H1 (cell line): ENCODE measurements around the gene CACNA1C. TPM values are rescaled to one million over a fixed set of nuclear protein-coding genes. Genes with fewer than 3 reads are reported as not detected.

Source experiments
- CBX8 ChIP-seq: fragments of 300-800, 300-1000 bp; sonication (generic); IDR thresholded peaks from 2 replicates; pipeline ENCODE4 v1.7.1; 2016; ENCODE audit warnings: low read depth, low read length, borderline replicate concordance
- CHD7 ChIP-seq: fragments of 300-600 bp; sonication (generic); IDR thresholded peaks from 2 replicates; pipeline ENCODE4 v1.7.1; 2012; ENCODE audit warnings: low read length, moderate library complexity, mild to moderate bottlenecking, inconsistent platforms; ENCODE audit not compliant: insufficient replicate concordance
- TEAD4 ChIP-seq: IDR thresholded peaks from 2 replicates; pipeline ENCODE4 v1.6.1; 2012; ENCODE audit warnings: low read depth, low read length, inconsistent platforms, mixed read lengths
- polyA plus RNA-seq, 7 experiments: library from polyadenylated mRNA; depleted of rRNA in 3 of 7; stranded (reverse) in 5 of 7; unstranded in 2 of 7; fragments of >200 nt in 5 of 7; fragments of 200-250 nt in 2 of 7; gene quantifications; 1 replicate in 5 of 7; 2 replicates in 1 of 7; 4 replicates in 1 of 7; pipeline versions ENCODE4 v1.2.1 to v1.2.3, GENCODE V29; 2011 to 2013; ENCODE audit warnings: missing spikeins in 2 of 7, mixed read lengths in 2 of 7
- total RNA-seq: library from RNA; stranded (reverse); fragmentation: NEBNext Ultra II Directional; extraction: Animal tissue kit (Norgen Biotek cat#: 25700); gene quantifications from 2 replicates; pipeline ENCODE4 v1.2.1, GENCODE V29; 2021

CACNA1C gene
- total and polyA plus RNA-seq, 2 of the 8 experiments (the other 6 are each of a cell fraction or from before 2014, with no cell fraction given) = 1.3 TPM

- no peak for TF ChIP-seq CHD7
- TF ChIP-seq TEAD4 = no peak
- TF ChIP-seq CBX8 = no peak
Observed at GRCh38 chr12:2229661-2230539, 177.1 kb downstream of the CACNA1C start (continued).
